GM23338 (cell line): ENCODE measurements around the gene TMEM179B. TPM values are rescaled to one million over a fixed set of nuclear protein-coding genes. Genes with fewer than 3 reads are reported as not detected.
"Not testable (repeated sequence)": the region's sequence is repeated elsewhere in the genome, so short reads cannot be mapped to it uniquely, and the experiment has no call there.

Experiments used
- ATAC-seq: fragments of 200-7000 bp; cut with Tn5 transposase; 3 replicates; pipeline ENCODE4 v1.9.1; 2020
- DNase-seq: peaks from one replicate; pipeline ENCODE4 v3.0.0-alpha.2; 2015; ENCODE audit warnings: low spot score
- H2AFZ ChIP-seq: fragments of 200-600 bp; sonication (generic); 2 replicates; pipeline ENCODE4 v1.8.0; 2016; ENCODE audit warnings: antibody characterized with exemption, mild to moderate bottlenecking, moderate library complexity
- H3F3A ChIP-seq: fragments of 200-600 bp; sonication (generic); replicated peaks from 2 replicates; pipeline ENCODE4 v1.8.0; 2017; ENCODE audit warnings: antibody characterized with exemption, mixed run types, low read depth
- H3K27ac ChIP-seq: fragments of 200-600 bp; sonication (generic); 2 replicates; pipeline ENCODE4 v1.6.1; 2016; ENCODE audit warnings: low read depth
- H3K27me3 ChIP-seq: fragments of 200-600 bp; sonication (generic); 2 replicates; pipeline ENCODE4 v1.8.0; 2016; ENCODE audit warnings: mild to moderate bottlenecking, mixed run types, moderate library complexity; ENCODE audit not compliant: insufficient read depth
- H3K36me3 ChIP-seq: fragments of 200-600 bp; sonication (generic); 2 replicates; pipeline ENCODE4 v1.8.0; 2016; ENCODE audit warnings: mild to moderate bottlenecking; ENCODE audit not compliant: insufficient read depth
- H3K4me1 ChIP-seq: fragments of 200-600 bp; sonication (generic); 2 replicates; pipeline ENCODE4 v1.8.0; 2016; ENCODE audit warnings: mild to moderate bottlenecking, moderate library complexity; ENCODE audit not compliant: insufficient read depth
- H3K4me2 ChIP-seq: fragments of 200-600 bp; sonication (generic); 2 replicates; pipeline ENCODE4 v1.7.1; 2017; ENCODE audit warnings: mixed run types
- H3K4me3 ChIP-seq: fragments of 200-600 bp; sonication (generic); 2 replicates; pipeline ENCODE4 v1.6.1; 2016; ENCODE audit warnings: mixed run types
- H3K79me2 ChIP-seq: fragments of 200-600 bp; sonication (generic); replicated peaks from 2 replicates; pipeline ENCODE4 v1.8.0; 2017; ENCODE audit warnings: mild to moderate bottlenecking; ENCODE audit not compliant: insufficient read depth
- H3K9me2 ChIP-seq: fragments of 200-600 bp; sonication (generic); 2 replicates; pipeline ENCODE4 v1.8.0; 2017; ENCODE audit not compliant: insufficient read depth
- H4K20me1 ChIP-seq: fragments of 200-600 bp; sonication (generic); replicated peaks from 2 replicates; pipeline ENCODE4 v1.8.0; 2017; ENCODE audit warnings: mild to moderate bottlenecking; ENCODE audit not compliant: insufficient read depth
- H3K27ac Mint-ChIP-seq: 2 replicates; pipeline ENCODE4 v1.8.0; 2020; ENCODE audit warnings: inconsistent platforms, mild to moderate bottlenecking, moderate library complexity, mixed read lengths
- H3K27me3 Mint-ChIP-seq: 3 replicates; pipeline ENCODE4 v1.8.0; 2022; ENCODE audit warnings: low read depth, mild to moderate bottlenecking, moderate library complexity, mixed read lengths, inconsistent platforms; ENCODE audit not compliant: insufficient read depth, poor library complexity
- H3K36me3 Mint-ChIP-seq: 3 replicates; pipeline ENCODE4 v1.8.0; 2021; ENCODE audit warnings: low read depth, mild to moderate bottlenecking, inconsistent platforms, moderate library complexity, mixed read lengths
- H3K4me1 Mint-ChIP-seq: 3 replicates; pipeline ENCODE4 v1.8.0; 2020; ENCODE audit warnings: mild to moderate bottlenecking, inconsistent platforms, mixed read lengths
- H3K4me3 Mint-ChIP-seq: 3 replicates; pipeline ENCODE4 v1.8.0; 2021; ENCODE audit warnings: moderate library complexity, mild to moderate bottlenecking, inconsistent platforms, mixed read lengths
- H3K9me3 Mint-ChIP-seq: 3 replicates; pipeline ENCODE4 v1.8.0; 2020; ENCODE audit warnings: moderate library complexity, mild to moderate bottlenecking, inconsistent platforms, mixed read lengths
- NANOG ChIP-seq: IDR thresholded peaks from 2 replicates; pipeline ENCODE4 v1.6.1; 2016; ENCODE audit warnings: antibody characterized with exemption, borderline replicate concordance
- STAT1 ChIP-seq: IDR thresholded peaks from one replicate; pipeline ENCODE4 v1.6.1; 2016; ENCODE audit warnings: antibody characterized with exemption; ENCODE audit not compliant: unreplicated experiment
- ZNF331 ChIP-seq: fragments of 250-450 bp; sonication (Bioruptor Pico); IDR thresholded peaks from 2 replicates; pipeline ENCODE4 v1.5.0; 2020; ENCODE audit warnings: low read depth, mild to moderate bottlenecking, moderate library complexity
- ZNF462 ChIP-seq: fragments of 250-450 bp; sonication (Bioruptor Pico); IDR thresholded peaks from 2 replicates; pipeline ENCODE4 v1.5.0; 2020; ENCODE audit warnings: mild to moderate bottlenecking, moderate library complexity
- polyA plus RNA-seq: library from polyadenylated mRNA; unstranded; fragments of >200 nt; fragmentation: Nextera tagmentation; extraction: Ambion mirVana; gene quantifications from 2 replicates; pipeline ENCODE4 v1.2.1, GENCODE V29; 2016
- total RNA-seq: library from RNA; depleted of rRNA; stranded (reverse); fragments of >200 nt; shearing (Covaris generic); gene quantifications from 2 replicates; pipeline ENCODE4 v1.2.3, GENCODE V29; 2014

Gene TMEM179B
- total and polyA plus RNA-seq, 2 experiments from 2014 or later = 16.9 to 17.5 TPM

GRCh38 chr11:62747475-62748160 is 39.6 kb upstream of the TMEM179B start:
- Histone ChIP-seq H2AFZ (no peak overlapping the region), H3K27ac (peak overlapping the region; percentile 2), H3K4me1 (no peaks in the 10 kb centered on the region), H3K27me3 (no peaks in the 10 kb centered on the region), H3K79me2 (peaks cover 40% of the 10 kb centered on the region), H3K36me3 (peaks cover 32% of the 10 kb centered on the region), H3F3A (peaks cover 30% of the 10 kb centered on the region), H4K20me1 (peaks cover 34% of the 10 kb centered on the region), H3K4me2 (no peak overlapping the region), H3K4me3 (no peak overlapping the region), H3K9me2 (no peaks in the 10 kb centered on the region)
- DNase-seq = no peak
- TF ChIP-seq ZNF462 (CRISPR knock-in tag) (no peak), STAT1 (no peak), ZNF331 (CRISPR knock-in tag) (no peak), NANOG (no peak)
- Mint-ChIP-seq H3K27me3 (peaks cover 12% of the 10 kb centered on the region), H3K4me3 (no peak overlapping the region), H3K9me3 (no peaks in the 10 kb centered on the region), H3K4me1 (peaks cover 8% of the 10 kb centered on the region), H3K27ac (no peak overlapping the region), H3K36me3 (peaks cover 45% of the 10 kb centered on the region)
- ATAC-seq = no peak

GRCh38 chr11:62749931-62750330 is 37.3 kb upstream of the TMEM179B start:
- not testable (repeated sequence) for H3K9me3 Mint-ChIP-seq, H3K4me3 Mint-ChIP-seq, H3K27me3 ChIP-seq, H3K4me3 ChIP-seq, H2AFZ ChIP-seq, ATAC-seq, DNase-seq, H3K27ac Mint-ChIP-seq, H3K9me2 ChIP-seq, H3K4me1 ChIP-seq, H3K4me2 ChIP-seq
- peaks cover 41% of the 10 kb centered on the region for H3K36me3 ChIP-seq
- Mint-ChIP-seq H3K4me1 (peaks cover 10% of the 10 kb centered on the region), H3K36me3 (peaks cover 61% of the 10 kb centered on the region), H3K27me3 (peaks cover 19% of the 10 kb centered on the region)
- peaks cover 43% of the 10 kb centered on the region for H4K20me1 ChIP-seq
- peaks cover 41% of the 10 kb centered on the region for H3F3A ChIP-seq
- peaks cover 53% of the 10 kb centered on the region for H3K79me2 ChIP-seq
- peak overlapping the region; percentile 84 for H3K27ac ChIP-seq
